Measurements from ENCODE around the gene TUBAL3. TPM values are rescaled to one million over a fixed set of nuclear protein-coding genes. Genes with fewer than 3 reads are reported as not detected.
A peak's percentile ranks its signal among the peaks of the same experiment; 100 is the strongest.

The TUBAL3 gene
- total RNA-seq, 1 donor from 2014 or later = not detected

- Mint-ChIP-seq H3K36me3 (ENCODE audit: unreplicated experiment) (peaks cover 7% of the 10 kb centered on the region), H3K4me1 (ENCODE audit: unreplicated experiment) (peaks cover 38% of the 10 kb centered on the region), H3K27ac (ENCODE audit: unreplicated experiment) (peak overlapping the region; percentile 39), H3K27me3 (ENCODE audit: unreplicated experiment) (no peaks in the 10 kb centered on the region), H3K9me3 (ENCODE audit: unreplicated experiment) (peaks cover 4% of the 10 kb centered on the region), H3K4me3 (ENCODE audit: unreplicated experiment) (no peak overlapping the region)
- TF ChIP-seq CTCF (IDR thresholded peaks at IDR 0.05) = no peak
- DNase-seq (ENCODE audit: extremely low spot score, unreplicated experiment) = no peak
Observed at GRCh38 chr10:5428133-5428532, 23.5 kb upstream of the TUBAL3 start.

GRCh38 chr10:5424751-5425150, 20.1 kb upstream of the TUBAL3 start:
- peaks cover 5% of the 10 kb centered on the region for H3K9me3 Mint-ChIP-seq (ENCODE audit: unreplicated experiment)
- no peaks in the 10 kb centered on the region for H3K36me3 Mint-ChIP-seq (ENCODE audit: unreplicated experiment)
- no peak overlapping the region for H3K4me3 Mint-ChIP-seq (ENCODE audit: unreplicated experiment)
- DNase-seq (ENCODE audit: extremely low spot score, unreplicated experiment) = no peak
- peak overlapping the region; percentile 10 for H3K27ac Mint-ChIP-seq (ENCODE audit: unreplicated experiment)
- H3K4me1 Mint-ChIP-seq (ENCODE audit: unreplicated experiment) = peaks cover 39% of the 10 kb centered on the region
- no peak for TF ChIP-seq CTCF (IDR thresholded peaks at IDR 0.05)
- no peaks in the 10 kb centered on the region for H3K27me3 Mint-ChIP-seq (ENCODE audit: unreplicated experiment)

GRCh38 chr10:5423771-5424170, 19.1 kb upstream of the TUBAL3 start:
- TF ChIP-seq CTCF (IDR thresholded peaks at IDR 0.05) = no peak
- Mint-ChIP-seq H3K4me1 (ENCODE audit: unreplicated experiment) (peaks cover 32% of the 10 kb centered on the region), H3K27me3 (ENCODE audit: unreplicated experiment) (no peaks in the 10 kb centered on the region), H3K4me3 (ENCODE audit: unreplicated experiment) (no peak overlapping the region), H3K9me3 (ENCODE audit: unreplicated experiment) (peaks cover 15% of the 10 kb centered on the region), H3K36me3 (ENCODE audit: unreplicated experiment) (peaks cover 3% of the 10 kb centered on the region), H3K27ac (ENCODE audit: unreplicated experiment) (peak overlapping the region; percentile 58)
- DNase-seq (ENCODE audit: extremely low spot score, unreplicated experiment) = no peak

DNA sequence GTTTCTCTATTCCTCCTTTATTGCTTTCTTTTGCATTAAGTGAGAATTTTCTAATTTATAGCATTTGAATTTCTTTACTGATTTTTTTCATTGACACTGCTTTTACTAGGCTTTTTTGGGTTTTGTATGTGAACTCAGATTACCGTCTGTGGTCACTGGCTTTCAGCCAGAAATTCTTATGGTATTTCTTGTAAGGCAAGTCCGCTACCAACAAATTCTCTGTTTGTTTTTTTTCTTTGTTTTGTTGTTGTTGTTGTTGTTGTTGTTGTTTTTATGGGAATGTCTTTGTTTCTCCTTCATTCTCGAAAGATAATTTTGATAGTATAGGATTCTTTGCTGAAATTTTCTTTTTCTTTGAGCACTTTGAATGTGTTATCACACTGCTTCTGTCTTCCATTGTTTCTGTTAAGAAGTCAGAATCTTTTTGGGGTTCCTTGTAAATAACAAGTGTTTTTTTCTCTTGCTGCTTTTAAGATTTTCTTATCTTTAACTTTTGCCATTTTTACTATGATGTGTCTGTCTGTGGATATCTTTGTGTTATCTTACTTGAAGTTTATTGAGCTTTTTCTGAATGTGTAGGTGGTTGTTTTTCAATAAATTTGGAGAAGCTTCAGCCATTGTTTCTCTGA, 15.0 kb upstream of the TUBAL3 start:
- no peak for TF ChIP-seq CTCF (IDR thresholded peaks at IDR 0.05)
- Mint-ChIP-seq H3K27me3 (ENCODE audit: unreplicated experiment) (no peaks in the 10 kb centered on the region), H3K4me1 (ENCODE audit: unreplicated experiment) (peaks cover 15% of the 10 kb centered on the region), H3K27ac (ENCODE audit: unreplicated experiment) (no peak overlapping the region), H3K36me3 (ENCODE audit: unreplicated experiment) (peaks cover 11% of the 10 kb centered on the region), H3K9me3 (ENCODE audit: unreplicated experiment) (peaks cover 21% of the 10 kb centered on the region), H3K4me3 (ENCODE audit: unreplicated experiment) (no peak overlapping the region)
- no peak for DNase-seq (ENCODE audit: extremely low spot score, unreplicated experiment)

GRCh38 chr10:5418584-5418983, 14.0 kb upstream of the TUBAL3 start:
- Mint-ChIP-seq H3K36me3 (ENCODE audit: unreplicated experiment) (peaks cover 11% of the 10 kb centered on the region), H3K27ac (ENCODE audit: unreplicated experiment) (peak overlapping the region; percentile 21), H3K4me3 (ENCODE audit: unreplicated experiment) (no peak overlapping the region), H3K9me3 (ENCODE audit: unreplicated experiment) (peaks cover 21% of the 10 kb centered on the region), H3K27me3 (ENCODE audit: unreplicated experiment) (no peaks in the 10 kb centered on the region), H3K4me1 (ENCODE audit: unreplicated experiment) (peaks cover 5% of the 10 kb centered on the region)
- TF ChIP-seq CTCF (IDR thresholded peaks at IDR 0.05) = no peak
- DNase-seq (ENCODE audit: extremely low spot score, unreplicated experiment) = no peak

All from osteocyte (in vitro differentiated cells).